Fibroblast of skin of back (primary cell): ENCODE measurements around the gene DIP2C.
A peak's percentile ranks its signal among the peaks of the same experiment; 100 is the strongest.
"Not testable (repeated sequence)": the region's sequence is repeated elsewhere in the genome, so short reads cannot be mapped to it uniquely, and the experiment has no call there.

Experiments used
- DNase-seq: peaks from one replicate; pipeline ENCODE4 v3.0.0-alpha.2; 2013

Gene DIP2C

GRCh38 chr10:317271-317769 is 372.1 kb downstream of the DIP2C start:
- no peak for DNase-seq

- DNase-seq = no peak
These were observed 373.1 kb downstream of the DIP2C start for GRCh38 chr10:316390-316789.

DNA sequence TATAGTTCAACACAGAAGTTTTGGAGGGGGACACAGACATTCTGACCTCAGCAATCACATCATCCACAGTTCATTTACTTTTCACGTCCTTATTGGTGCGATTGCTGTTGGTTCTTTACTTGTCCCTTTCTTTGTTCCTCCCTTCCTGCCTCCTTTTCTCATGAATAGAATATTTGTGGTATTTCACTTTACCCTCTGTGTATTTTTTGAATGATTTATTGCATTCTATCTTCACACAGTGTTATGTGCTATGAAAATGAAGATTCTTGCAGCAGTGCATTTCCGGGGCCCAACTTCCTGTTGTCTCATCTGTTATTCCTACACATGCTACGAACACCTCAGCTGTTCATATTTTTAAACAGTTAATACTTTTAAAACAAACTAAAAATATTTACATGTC is 374.6 kb downstream of the DIP2C start:
- peak; percentile 69 for DNase-seq

DNA sequence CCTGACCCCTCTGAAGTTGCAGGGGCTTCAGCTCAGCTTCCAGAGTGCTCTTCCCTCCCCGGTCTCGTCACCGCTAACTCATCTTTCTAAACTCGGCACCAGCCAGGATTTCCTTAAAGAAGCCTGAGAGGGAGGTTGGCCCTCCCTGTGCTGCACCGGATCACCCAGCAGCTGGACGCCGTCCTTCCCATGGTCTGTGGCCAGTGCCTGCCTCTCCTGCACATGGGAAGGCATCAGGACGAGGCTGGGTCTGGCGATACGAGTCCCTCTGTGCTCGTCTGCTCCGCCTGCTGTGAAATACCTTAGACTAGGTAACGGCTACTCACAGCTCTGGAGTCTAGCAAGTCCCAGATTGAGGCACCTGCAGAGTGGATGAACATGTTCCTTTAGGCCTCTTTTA is 375.1 kb downstream of the DIP2C start:
- DNase-seq = no peak

DNA sequence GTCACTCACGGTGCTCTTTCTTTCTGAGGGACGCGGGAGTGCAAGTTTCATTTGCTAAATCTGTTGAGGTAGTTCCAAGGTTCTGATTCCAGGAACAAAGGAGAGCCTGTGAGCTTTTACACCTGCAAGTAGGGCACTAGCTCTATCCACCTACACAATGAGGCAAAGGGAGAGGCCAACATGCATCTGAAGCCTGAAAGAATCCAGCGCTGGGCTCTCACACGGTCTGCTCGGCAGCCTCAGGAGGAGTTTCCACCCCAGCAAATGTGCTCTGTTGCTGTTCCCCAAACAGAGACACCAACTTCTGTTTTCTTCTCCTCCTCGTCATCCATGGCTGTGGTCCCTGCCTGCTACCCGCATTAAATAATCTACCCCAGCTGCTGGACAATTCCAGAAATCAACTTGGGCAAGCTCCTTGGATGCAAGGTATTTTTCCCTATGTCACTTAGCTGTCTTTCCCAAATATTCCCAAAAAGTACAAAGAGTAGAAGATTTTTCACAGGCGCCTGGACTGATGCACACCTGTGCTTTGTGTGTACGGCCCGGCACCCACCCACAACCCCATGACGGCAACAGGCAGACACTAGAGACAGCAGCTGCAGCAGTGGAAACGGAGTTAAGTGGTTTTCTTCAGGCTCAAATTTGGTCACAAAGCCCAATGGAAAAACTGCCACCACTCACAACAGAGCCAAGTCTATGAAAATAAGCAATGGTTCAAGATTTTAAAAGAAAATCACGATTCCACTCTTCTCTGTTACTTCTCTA is 377.4 kb downstream of the DIP2C start:
- DNase-seq = no peak

GRCh38 chr10:310976-311639 is 378.4 kb downstream of the DIP2C start:
- peak; percentile 68 for DNase-seq

DNA sequence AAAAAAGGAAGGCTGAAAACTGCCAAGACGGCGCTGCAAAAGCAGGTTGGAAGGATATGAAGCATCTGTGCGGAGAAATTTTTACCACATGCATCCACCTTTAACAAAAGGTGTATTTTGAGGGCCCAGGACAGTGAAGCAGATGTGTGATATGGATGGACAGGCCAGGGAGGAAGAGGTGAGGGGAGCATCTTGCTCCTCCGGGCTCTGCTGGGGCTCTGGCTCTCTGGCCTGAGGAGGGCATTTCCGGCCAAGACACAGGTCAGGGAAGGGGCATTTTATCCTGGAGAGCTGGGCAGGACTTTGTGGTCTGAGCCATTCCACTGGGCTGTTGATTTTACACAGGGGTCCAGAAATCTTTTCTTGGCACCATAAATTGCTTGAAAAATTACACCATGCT is 379.1 kb downstream of the DIP2C start:
- no peak for DNase-seq

DNA sequence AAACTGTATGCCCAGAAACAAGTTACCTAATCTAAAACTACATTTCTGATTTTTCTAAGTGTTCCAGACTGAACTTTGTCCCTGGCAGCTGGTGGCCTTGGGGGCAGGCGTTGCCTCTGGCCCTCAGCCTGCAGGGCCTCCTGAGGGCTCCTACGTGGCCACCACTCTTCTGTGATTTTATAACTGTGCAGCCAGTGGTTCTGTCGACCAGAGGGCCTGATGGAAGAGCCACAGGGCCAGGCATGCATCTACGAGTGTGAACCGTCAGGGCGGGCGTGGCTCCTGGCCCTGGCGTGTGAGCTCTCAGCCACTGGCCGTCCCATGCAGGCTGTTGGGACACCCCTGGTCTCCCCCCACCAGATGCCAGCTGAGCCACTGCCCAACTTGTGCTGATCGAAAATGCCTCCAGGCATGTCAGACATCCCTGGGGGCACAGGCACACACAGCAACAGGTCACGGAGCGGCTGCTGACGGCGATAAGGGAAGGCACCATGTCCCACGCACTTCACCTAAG is 380.8 kb downstream of the DIP2C start:
- DNase-seq = no peak

GRCh38 chr10:308101-308500 is 381.4 kb downstream of the DIP2C start:
- no peak for DNase-seq

DNA sequence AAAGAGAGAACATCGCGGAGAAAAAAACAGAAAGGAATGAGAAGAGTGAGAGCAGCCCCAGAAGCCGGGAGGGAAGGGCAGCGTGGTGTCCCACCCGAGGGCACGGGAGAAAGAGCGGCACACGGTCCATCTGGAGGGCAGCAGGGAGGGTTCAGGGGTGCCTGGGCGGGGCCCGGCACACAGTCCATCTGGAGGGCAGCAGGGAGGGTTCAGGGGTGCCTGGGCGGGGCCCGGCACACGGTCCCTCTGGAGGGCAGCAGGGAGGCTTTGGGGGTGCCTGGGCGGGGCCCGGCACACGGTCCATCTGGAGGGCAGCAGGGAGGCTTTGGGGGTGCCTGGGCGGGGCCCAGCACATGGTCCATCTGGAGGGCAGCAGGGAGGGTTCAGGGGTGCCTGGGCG is 381.8 kb downstream of the DIP2C start:
- no peak for DNase-seq

- no peak for DNase-seq
These were observed 382.7 kb downstream of the DIP2C start for GRCh38 chr10:306675-307185.

- DNase-seq = peak; percentile 38
These were observed 383.3 kb downstream of the DIP2C start for GRCh38 chr10:306007-306674.

DNA sequence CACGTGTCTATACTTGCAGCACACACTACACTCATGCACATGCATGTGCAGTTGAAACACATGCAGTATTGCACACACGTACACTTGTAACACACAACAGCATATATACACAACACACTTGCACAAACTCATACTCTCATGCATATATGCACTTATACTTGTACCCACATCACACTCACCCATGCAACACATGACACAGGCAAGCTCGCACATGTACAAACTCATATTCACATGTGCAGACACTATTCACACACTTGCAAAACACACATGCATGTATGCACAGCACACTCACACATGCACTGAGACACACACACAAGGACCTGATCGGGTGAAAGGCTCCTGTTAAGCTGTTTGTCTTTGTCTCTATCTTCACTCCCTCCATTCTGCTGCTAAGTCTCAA is 384.4 kb downstream of the DIP2C start:
- no peak for DNase-seq

DNA sequence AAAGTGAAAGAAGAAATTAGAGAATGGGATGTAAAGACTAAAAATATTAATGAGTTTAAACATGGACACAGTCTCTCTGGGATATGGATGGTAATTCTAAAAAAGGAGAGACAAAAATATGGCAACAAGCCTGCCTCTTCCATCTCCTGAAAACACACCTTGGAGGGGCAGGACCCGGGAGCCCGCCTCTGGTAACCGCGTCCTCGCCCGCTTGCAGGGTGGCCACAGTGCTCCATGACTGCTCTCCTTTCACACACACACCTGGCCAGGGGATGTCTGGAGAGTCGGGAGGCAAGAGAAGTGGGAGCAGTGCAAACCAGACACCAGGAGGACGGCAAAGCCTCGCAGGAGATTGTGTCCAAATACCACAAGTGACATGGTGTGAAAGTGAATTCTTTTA is 387.9 kb downstream of the DIP2C start:
- DNase-seq = no peak

GRCh38 chr10:300580-300979 is 388.9 kb downstream of the DIP2C start:
- not testable (repeated sequence) for DNase-seq

DNA sequence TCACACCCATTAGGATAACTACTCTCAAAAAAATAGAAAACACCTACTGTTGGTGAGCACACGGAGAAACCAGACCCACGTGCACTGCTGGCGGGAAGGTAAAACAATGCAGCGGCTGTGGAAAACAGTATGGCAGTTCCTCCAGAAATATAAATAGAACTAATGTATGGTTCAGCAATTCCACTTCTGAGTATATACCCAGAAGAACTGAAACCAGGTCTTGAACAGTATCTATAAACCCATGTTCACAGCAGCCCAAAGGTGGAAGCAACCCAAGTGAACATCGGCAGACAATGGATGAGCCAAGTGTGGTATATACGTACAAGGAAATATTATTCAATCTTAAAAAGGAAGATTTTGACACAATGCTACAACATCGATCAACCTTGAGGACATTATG is 389.5 kb downstream of the DIP2C start:
- no peak for DNase-seq

- no peak for DNase-seq
These were observed 390.0 kb downstream of the DIP2C start for GRCh38 chr10:299512-299911.

DNA sequence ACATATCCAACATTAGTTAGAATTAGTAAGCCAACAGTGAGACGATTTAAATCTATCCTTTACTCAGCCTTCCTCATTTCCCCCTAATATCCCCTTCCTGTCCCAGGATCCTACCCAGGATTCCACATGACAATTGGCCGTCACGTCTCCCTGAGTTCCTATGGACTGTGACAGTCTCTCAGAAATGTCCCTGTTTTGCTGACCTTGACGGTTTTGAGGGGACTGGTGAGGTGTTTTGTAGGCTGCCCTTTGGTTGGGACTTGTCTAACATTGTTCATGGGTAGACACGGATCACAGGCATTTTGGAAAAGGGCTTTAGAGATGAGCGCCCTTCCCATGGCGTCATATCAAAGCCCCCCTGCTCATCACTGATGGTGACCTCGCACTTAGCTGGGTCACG is 391.4 kb downstream of the DIP2C start:
- no peak for DNase-seq

DNA sequence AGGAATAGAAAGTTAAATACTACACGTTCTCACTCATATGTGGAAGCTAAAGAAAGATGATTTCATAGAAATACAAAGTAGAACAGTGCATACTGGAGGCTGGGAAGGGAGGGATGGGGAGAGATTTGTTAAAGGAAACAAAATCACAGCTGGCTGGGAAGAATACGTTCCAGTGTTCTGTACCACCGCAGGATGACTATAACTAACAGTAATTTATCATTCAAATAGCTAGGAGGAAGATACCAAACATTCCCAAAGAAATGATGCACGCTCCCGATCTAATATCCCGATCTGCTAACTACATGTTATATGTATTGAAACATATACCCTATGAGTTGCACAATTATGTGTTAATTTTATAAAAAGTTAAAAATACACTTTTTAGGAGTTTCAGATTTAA is 391.9 kb downstream of the DIP2C start:
- DNase-seq = peak; percentile 65

DNA sequence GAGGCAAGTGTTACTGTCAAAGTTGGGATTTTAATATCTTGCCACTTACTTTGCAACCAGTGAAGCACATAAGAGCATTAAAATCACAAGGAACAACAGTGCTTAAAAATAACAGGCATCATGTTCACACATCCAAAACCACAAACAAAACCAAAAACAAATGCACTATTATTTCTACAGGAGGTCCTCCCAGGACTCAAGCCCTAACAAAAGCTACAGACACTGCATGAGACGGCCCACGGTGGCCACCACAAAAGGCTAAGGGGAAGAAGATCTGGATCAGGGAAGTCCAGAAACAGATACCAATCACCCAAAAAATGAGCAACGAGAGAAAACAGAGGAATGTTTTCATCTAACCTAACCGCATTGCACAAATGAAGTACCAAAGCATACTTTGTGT is 395.8 kb downstream of the DIP2C start:
- DNase-seq = no peak

DNA sequence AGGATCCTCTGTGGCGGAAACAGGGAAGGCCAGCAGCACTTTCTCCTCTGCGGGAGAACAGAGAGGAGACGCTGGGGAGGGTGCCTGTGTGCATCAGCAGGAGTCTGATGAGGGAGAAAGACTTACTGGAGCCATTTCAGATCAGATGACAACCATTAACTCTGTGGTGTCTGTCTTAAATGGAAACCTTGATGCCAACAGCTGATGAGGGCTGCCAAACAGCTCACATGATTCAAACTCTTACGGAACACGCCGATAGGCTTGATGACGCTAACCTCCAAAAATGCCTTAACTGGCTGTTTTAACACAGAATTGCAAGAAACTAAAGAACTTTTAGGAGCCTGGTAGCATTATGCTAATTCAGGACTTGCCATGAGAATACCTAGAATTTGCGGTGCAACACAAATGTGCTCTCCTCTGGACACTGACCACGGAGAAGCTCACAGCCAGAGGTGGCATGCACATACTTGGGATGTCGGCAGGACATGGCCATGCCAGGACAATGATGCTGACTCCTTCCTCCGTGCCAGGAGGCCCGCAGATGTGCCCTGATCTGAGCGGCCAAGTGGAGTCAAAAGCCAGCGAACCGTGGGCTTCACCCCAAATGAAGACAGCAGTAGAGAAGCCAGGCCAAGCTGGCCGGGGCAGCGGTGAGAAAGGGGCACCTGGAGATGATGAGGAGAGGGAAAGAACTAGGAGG is 399.3 kb downstream of the DIP2C start:
- no peak for DNase-seq

GRCh38 chr10:289581-289980 is 399.9 kb downstream of the DIP2C start:
- DNase-seq = no peak
